ENCODE measurements around the gene DSCAM. TPM values are rescaled to one million over a fixed set of nuclear protein-coding genes. Genes with fewer than 3 reads are reported as not detected.

DSCAM gene
- total RNA-seq, 1 experiment from 2014 or later: not detected

- Histone ChIP-seq H3K27me3 (peaks cover 5% of the 10 kb centered on the region; the same call in 1 of the 2 replicates), H3K36me3 (no peaks in the 10 kb centered on the region), H3K4me3 (no peak overlapping the region), H3K9me3 (no peaks in the 10 kb centered on the region)
- no peak for DNase-seq
Observed at GRCh38 chr21:40393066-40393465, 453.9 kb downstream of the DSCAM start.

GRCh38 chr21:40388046-40388445, 458.9 kb downstream of the DSCAM start:
- H3K36me3 ChIP-seq: no peaks in the 10 kb centered on the region

GRCh38 chr21:40386981-40387747, 459.8 kb downstream of the DSCAM start:
- H3K4me3 ChIP-seq: no peak overlapping the region
- DNase-seq: no peak
- H3K36me3 ChIP-seq: no peaks in the 10 kb centered on the region
- no peaks in the 10 kb centered on the region for H3K9me3 ChIP-seq
- H3K27me3 ChIP-seq: peaks cover 4% of the 10 kb centered on the region

More at GRCh38 chr21:40388046-40388445, 458.9 kb downstream of the DSCAM start:
- Histone ChIP-seq H3K9me3 (no peaks in the 10 kb centered on the region), H3K27me3 (peaks cover 4% of the 10 kb centered on the region), H3K4me3 (no peak overlapping the region)
- no peak for DNase-seq

- no peak overlapping the region for H3K4me3 ChIP-seq
- no peaks in the 10 kb centered on the region for H3K9me3 ChIP-seq
Observed at GRCh38 chr21:40386294-40386911, 460.6 kb downstream of the DSCAM start.

GRCh38 chr21:40385883-40386282, 461.1 kb downstream of the DSCAM start:
- H3K9me3 ChIP-seq: no peaks in the 10 kb centered on the region

More at GRCh38 chr21:40386294-40386911, 460.6 kb downstream of the DSCAM start:
- Histone ChIP-seq H3K36me3 (no peaks in the 10 kb centered on the region), H3K27me3 (peaks cover 5% of the 10 kb centered on the region)
- peak; percentile 47 for DNase-seq

GRCh38 chr21:40383951-40384350, 463.0 kb downstream of the DSCAM start:
- Histone ChIP-seq H3K4me3 (no peak overlapping the region), H3K27me3 (peaks cover 5% of the 10 kb centered on the region), H3K36me3 (no peaks in the 10 kb centered on the region), H3K9me3 (no peaks in the 10 kb centered on the region)
- no peak for DNase-seq

More at GRCh38 chr21:40385883-40386282, 461.1 kb downstream of the DSCAM start:
- no peak for DNase-seq
- Histone ChIP-seq H3K27me3 (peaks cover 5% of the 10 kb centered on the region), H3K4me3 (no peak overlapping the region), H3K36me3 (no peaks in the 10 kb centered on the region)

- peaks cover 5% of the 10 kb centered on the region for H3K27me3 ChIP-seq
- no peaks in the 10 kb centered on the region for H3K36me3 ChIP-seq
- H3K9me3 ChIP-seq: no peaks in the 10 kb centered on the region
- H3K4me3 ChIP-seq: no peak overlapping the region
- no peak for DNase-seq
Observed at GRCh38 chr21:40381111-40381510, 465.8 kb downstream of the DSCAM start.

GRCh38 chr21:40379881-40380810, 466.8 kb downstream of the DSCAM start:
- H3K27me3 ChIP-seq: peaks cover 3% of the 10 kb centered on the region
- no peaks in the 10 kb centered on the region for H3K36me3 ChIP-seq
- DNase-seq: no peak
- H3K9me3 ChIP-seq: no peaks in the 10 kb centered on the region
- H3K4me3 ChIP-seq: no peak overlapping the region

GRCh38 chr21:40377135-40377534, 469.8 kb downstream of the DSCAM start:
- H3K36me3 ChIP-seq: no peaks in the 10 kb centered on the region
- H3K4me3 ChIP-seq: no peak overlapping the region
- H3K27me3 ChIP-seq: peaks cover 1% of the 10 kb centered on the region; the same call in 1 of the 2 replicates
- no peak for DNase-seq
- H3K9me3 ChIP-seq: no peaks in the 10 kb centered on the region

GRCh38 chr21:40373761-40374160, 473.2 kb downstream of the DSCAM start:
- Histone ChIP-seq H3K9me3 (no peaks in the 10 kb centered on the region), H3K4me3 (no peak overlapping the region), H3K27me3 (no peaks in the 10 kb centered on the region), H3K36me3 (no peaks in the 10 kb centered on the region)
- DNase-seq: no peak

GRCh38 chr21:40372506-40372905, 474.5 kb downstream of the DSCAM start:
- no peaks in the 10 kb centered on the region for H3K9me3 ChIP-seq
- no peak for DNase-seq
- no peak overlapping the region for H3K4me3 ChIP-seq
- no peaks in the 10 kb centered on the region for H3K27me3 ChIP-seq
- H3K36me3 ChIP-seq: no peaks in the 10 kb centered on the region

GRCh38 chr21:40371329-40371728, 475.6 kb downstream of the DSCAM start:
- H3K4me3 ChIP-seq: no peak overlapping the region
- H3K27me3 ChIP-seq: no peaks in the 10 kb centered on the region
- no peaks in the 10 kb centered on the region for H3K36me3 ChIP-seq
- no peaks in the 10 kb centered on the region for H3K9me3 ChIP-seq
- no peak for DNase-seq

GRCh38 chr21:40356644-40357043, 490.3 kb downstream of the DSCAM start:
- Histone ChIP-seq H3K36me3 (no peaks in the 10 kb centered on the region), H3K27me3 (no peaks in the 10 kb centered on the region), H3K9me3 (no peaks in the 10 kb centered on the region), H3K4me3 (no peak overlapping the region)
- no peak for DNase-seq

- H3K9me3 ChIP-seq: no peaks in the 10 kb centered on the region
- no peaks in the 10 kb centered on the region for H3K27me3 ChIP-seq
- no peaks in the 10 kb centered on the region for H3K36me3 ChIP-seq
- DNase-seq: no peak
- H3K4me3 ChIP-seq: no peak overlapping the region
Observed at GRCh38 chr21:40355076-40355475, 491.9 kb downstream of the DSCAM start.

GRCh38 chr21:40351006-40351405, 496.0 kb downstream of the DSCAM start:
- no peak for DNase-seq
- Histone ChIP-seq H3K9me3 (no peaks in the 10 kb centered on the region), H3K27me3 (peaks cover 2% of the 10 kb centered on the region; the same call in 1 of the 2 replicates), H3K36me3 (no peaks in the 10 kb centered on the region), H3K4me3 (no peak overlapping the region)

GRCh38 chr21:40349591-40349990, 497.4 kb downstream of the DSCAM start:
- H3K4me3 ChIP-seq: no peak overlapping the region
- peaks cover 2% of the 10 kb centered on the region; the same call in 1 of the 2 replicates for H3K27me3 ChIP-seq
- no peaks in the 10 kb centered on the region for H3K9me3 ChIP-seq
- no peak for DNase-seq
- no peaks in the 10 kb centered on the region for H3K36me3 ChIP-seq

All from MG63 (cell line).